K562 (cell line): Measurements from ENCODE around the gene MCIDAS. TPM values are rescaled to one million over a fixed set of nuclear protein-coding genes. Genes with fewer than 3 reads are reported as not detected.

Experiments used
- ATF2 ChIP-seq: sonication (generic); formaldehyde crosslinking; IDR thresholded peaks from 2 replicates; pipeline ENCODE4 v1.8.1; 2022; ENCODE audit warnings: missing genetic modification reagents
- HDGF ChIP-seq: fragments of 450-650 bp; IDR thresholded peaks from 2 replicates; pipeline ENCODE4 v1.6.1; 2016
- JUN ChIP-seq, 2 experiments: sonication (generic) in 1 of 2; formaldehyde crosslinking in 1 of 2; IDR thresholded peaks; 2 replicates each; pipeline versions ENCODE4 v1.6.1 to v1.8.0; 2012 to 2022; ENCODE audit warnings: borderline replicate concordance in 2 of 2, mild to moderate bottlenecking in 2 of 2, improper control_type of control experiment in 1 of 2, low read depth in 1 of 2, low read length in 1 of 2, missing genetic modification reagents in 1 of 2
- MAX ChIP-seq: sonication (generic); formaldehyde crosslinking; IDR thresholded peaks from 2 replicates; pipeline ENCODE4 v1.9.0; 2022; ENCODE audit warnings: mild to moderate bottlenecking, missing genetic modification reagents
- MTA2 ChIP-seq: fragments of 450-650 bp; IDR thresholded peaks from 2 replicates; pipeline ENCODE4 v1.6.1; 2016; ENCODE audit warnings: low read depth
- NFE2 ChIP-seq: IDR thresholded peaks from 2 replicates; pipeline ENCODE4 v1.6.1; 2014; ENCODE audit warnings: antibody characterized with exemption, low read depth
- NR3C1 ChIP-seq: sonication (generic); formaldehyde crosslinking; IDR thresholded peaks from 2 replicates; pipeline ENCODE4 v1.8.1; 2022; ENCODE audit warnings: missing genetic modification reagents
- RBFOX2 ChIP-seq: fragments of 200-400 bp; formaldehyde crosslinking; IDR thresholded peaks from 2 replicates; pipeline ENCODE4 v1.6.1; 2017; ENCODE audit warnings: low read depth, mild to moderate bottlenecking, low read length, moderate library complexity
- RBM14 ChIP-seq: fragments of 200-400 bp; formaldehyde crosslinking; IDR thresholded peaks from 2 replicates; pipeline ENCODE4 v1.6.1; 2018; ENCODE audit warnings: low read depth, mild to moderate bottlenecking, low read length, moderate library complexity, borderline replicate concordance; ENCODE audit not compliant: insufficient read depth
- SAP30 ChIP-seq: fragments of 200-600 bp; sonication (generic); IDR thresholded peaks from 2 replicates; pipeline ENCODE4 v1.6.1; 2012; ENCODE audit warnings: borderline replicate concordance, low read depth, mild to moderate bottlenecking, moderate library complexity, low read length, control low read depth, inconsistent platforms; ENCODE audit not compliant: insufficient read depth, poor library complexity, severe bottlenecking
- YY1 ChIP-seq, 3 experiments: IDR thresholded peaks; 2 replicates each; pipeline ENCODE4 v1.6.1; 2011; ENCODE audit warnings: low read length in 2 of 3, mild to moderate bottlenecking in 2 of 3, moderate library complexity in 2 of 3, borderline replicate concordance in 1 of 3, control low read depth in 1 of 3, low read depth in 1 of 3; ENCODE audit not compliant: insufficient read depth in 3 of 3, insufficient replicate concordance in 2 of 3, control insufficient read depth in 1 of 3, insufficient read length in 1 of 3; ENCODE audit errors: extremely low read depth in 1 of 3
- ZFP1 ChIP-seq: fragments of 450-650 bp; formaldehyde crosslinking; IDR thresholded peaks from 2 replicates; pipeline ENCODE4 v1.4.0; 2020; ENCODE audit warnings: mild to moderate bottlenecking, mixed read lengths
- ZNF184 ChIP-seq: sonication (generic); formaldehyde crosslinking; IDR thresholded peaks from 2 replicates; pipeline ENCODE4 v1.5.0; 2020; ENCODE audit warnings: missing genetic modification reagents
- ZNF740 ChIP-seq, 3 experiments: fragments of 200-800 bp in 1 of 3; sonication (Bioruptor generic) in 1 of 3; sonication (generic) in 1 of 3; formaldehyde crosslinking in 1 of 3; IDR thresholded peaks; 2 replicates each; pipeline versions ENCODE4 v1.6.1 to v1.8.0; 2016 to 2022; ENCODE audit warnings: mild to moderate bottlenecking in 2 of 3, missing compliant biosample characterization in 2 of 3, missing genetic modification characterization in 2 of 3, missing genetic modification reagents in 1 of 3
- polyA plus RNA-seq, 8 experiments: library from polyadenylated mRNA; depleted of rRNA in 4 of 8; stranded (reverse) in 5 of 8; unstranded in 3 of 8; fragments of >200 nt; fragmentation: Nextera tagmentation in 2 of 8; fragmentation: Illumina TruSeq in 1 of 8; extraction: Ambion mirVana in 2 of 8; extraction: Trizol in 1 of 8; gene quantifications; 2 replicates each; pipeline versions ENCODE4 v1.2.1 to v1.2.3, GENCODE V29; 2011 to 2014; ENCODE audit warnings: inconsistent platforms in 1 of 8, missing spikeins in 1 of 8
- total RNA-seq, 7 experiments: library from RNA; depleted of rRNA in 6 of 7; stranded (reverse); fragments of >200 nt in 6 of 7; fragmentation: Illumina TruSeq in 2 of 7; extraction: Trizol in 2 of 7; gene quantifications; 2 replicates each; pipeline versions ENCODE4 v1.2.1 to v1.2.3, GENCODE V29; 2011 to 2021; ENCODE audit warnings: low replicate concordance in 1 of 7
- TF ChIP-seq, protein P1 (sequence below), 2 experiments: fragments of 250-450 bp in 1 of 2; fragments of 450-650 bp in 1 of 2; sonication (Bioruptor Pico) in 1 of 2; IDR thresholded peaks; 2 replicates each; pipeline versions ENCODE4 v1.6.1 to v1.8.0; 2016 to 2021; ENCODE audit warnings: mild to moderate bottlenecking in 2 of 2, moderate library complexity in 2 of 2, missing compliant biosample characterization in 1 of 2, missing genetic modification characterization in 1 of 2
- TF ChIP-seq, protein P2 (sequence below): fragments of 250-450 bp; sonication (Bioruptor Pico); IDR thresholded peaks from 2 replicates; pipeline ENCODE4 v1.5.0; 2021
- TF ChIP-seq, protein P3 (sequence below), 2 experiments: IDR thresholded peaks; 2 replicates each; pipeline ENCODE4 v1.6.1; 2011; ENCODE audit warnings: borderline replicate concordance in 1 of 2, control low read depth in 1 of 2, low read depth in 1 of 2, low read length in 1 of 2, mild to moderate bottlenecking in 1 of 2, mixed read lengths in 1 of 2, moderate library complexity in 1 of 2; ENCODE audit not compliant: insufficient read depth in 1 of 2, insufficient read length in 1 of 2, poor library complexity in 1 of 2, severe bottlenecking in 1 of 2; ENCODE audit errors: extremely low read depth in 1 of 2

MCIDAS gene
- total and polyA plus RNA-seq, 9 of the 15 experiments (the other 6 are each of a cell fraction or from before 2014, with no cell fraction given) = 0.07 to 1.5 (median 0.69) TPM

GRCh38 chr5:55172937-55173686 is 54.0 kb downstream of the MCIDAS start, which contains the start of gene CDC20B (continued):
- TF ChIP-seq RBFOX2 (peak; percentile 59), ATF2 (CRISPR knock-in tag) (no peak), RBM14 (no peak), MTA2 (no peak), ZNF184 (CRISPR knock-in tag) (no peak), JUN (IDR thresholded peaks at IDR 0.05; ENCODE audit: borderline replicate concordance, low read depth, low read length) (no peak), JUN (CRISPR knock-in tag; IDR thresholded peaks at IDR 0.05; ENCODE audit: borderline replicate concordance) (no peak), NFE2 (no peak), ZFP1 (CRISPR knock-in tag) (no peak), NR3C1 (CRISPR knock-in tag) (no peak), YY1 (IDR thresholded peaks at IDR 0.05; ENCODE audit: borderline replicate concordance in 1 of 3, control insufficient read depth in 1 of 3, extremely low read depth in 1 of 3, insufficient read depth in 3 of 3, insufficient read length in 1 of 3, insufficient replicate concordance in 2 of 3, low read depth in 1 of 3, low read length in 2 of 3) (peak in 2 of 3 experiments; percentile 9 to 31), MAX (CRISPR knock-in tag) (no peak), SAP30 (peak; percentile 58), ZNF740 (CRISPR knock-in tag; IDR thresholded peaks at IDR 0.05) (no peak), ZNF740 (tag; IDR thresholded peaks at IDR 0.05) (no peak), HDGF (no peak)
- TF ChIP-seq, protein P1, sequence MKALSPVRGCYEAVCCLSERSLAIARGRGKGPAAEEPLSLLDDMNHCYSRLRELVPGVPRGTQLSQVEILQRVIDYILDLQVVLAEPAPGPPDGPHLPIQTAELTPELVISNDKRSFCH (CRISPR knock-in tag; IDR thresholded peaks at IDR 0.05) = no peak
- TF ChIP-seq, protein P1 (tag; IDR thresholded peaks at IDR 0.05) = no peak
- TF ChIP-seq, protein P2, sequence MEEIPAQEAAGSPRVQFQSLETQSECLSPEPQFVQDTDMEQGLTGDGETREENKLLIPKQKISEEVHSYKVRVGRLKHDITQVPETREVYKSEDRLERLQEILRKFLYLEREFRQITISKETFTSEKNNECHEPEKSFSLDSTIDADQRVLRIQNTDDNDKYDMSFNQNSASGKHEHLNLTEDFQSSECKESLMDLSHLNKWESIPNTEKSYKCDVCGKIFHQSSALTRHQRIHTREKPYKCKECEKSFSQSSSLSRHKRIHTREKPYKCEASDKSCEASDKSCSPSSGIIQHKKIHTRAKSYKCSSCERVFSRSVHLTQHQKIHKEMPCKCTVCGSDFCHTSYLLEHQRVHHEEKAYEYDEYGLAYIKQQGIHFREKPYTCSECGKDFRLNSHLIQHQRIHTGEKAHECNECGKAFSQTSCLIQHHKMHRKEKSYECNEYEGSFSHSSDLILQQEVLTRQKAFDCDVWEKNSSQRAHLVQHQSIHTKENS = no peak
- TF ChIP-seq, protein P3, sequence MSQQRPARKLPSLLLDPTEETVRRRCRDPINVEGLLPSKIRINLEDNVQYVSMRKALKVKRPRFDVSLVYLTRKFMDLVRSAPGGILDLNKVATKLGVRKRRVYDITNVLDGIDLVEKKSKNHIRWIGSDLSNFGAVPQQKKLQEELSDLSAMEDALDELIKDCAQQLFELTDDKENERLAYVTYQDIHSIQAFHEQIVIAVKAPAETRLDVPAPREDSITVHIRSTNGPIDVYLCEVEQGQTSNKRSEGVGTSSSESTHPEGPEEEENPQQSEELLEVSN (IDR thresholded peaks at IDR 0.05; ENCODE audit: borderline replicate concordance in 1 of 2, extremely low read depth in 1 of 2, insufficient read depth in 1 of 2, insufficient read length in 1 of 2, low read depth in 1 of 2, low read length in 1 of 2, poor library complexity in 1 of 2, severe bottlenecking in 1 of 2) = peak; percentile 37 to 82
